ENCODE data around the gene KCTD8.

Gene KCTD8

GRCh38 chr4:44479731-44480130 is 31.1 kb upstream of the KCTD8 start:
- no peak for TF ChIP-seq FOXP2 (optimal IDR thresholded peaks at IDR 0.05; ENCODE audit: borderline replicate concordance, extremely low read depth, extremely low read length, insufficient read depth)
- no peak for TF ChIP-seq REST (IDR thresholded peaks at IDR 0.05; ENCODE audit: insufficient read depth in 1 of 2, low read depth in 2 of 2, low read length in 2 of 2)
- TF ChIP-seq POLR2AphosphoS5 (IDR thresholded peaks at IDR 0.05; ENCODE audit: low read depth, low read length): no peak
- no peak for TF ChIP-seq SIN3A (IDR thresholded peaks at IDR 0.05; ENCODE audit: borderline replicate concordance, insufficient read depth, low read length)

- TF ChIP-seq SIN3A (IDR thresholded peaks at IDR 0.05; ENCODE audit: borderline replicate concordance, insufficient read depth, low read length) (no peak), REST (IDR thresholded peaks at IDR 0.05; ENCODE audit: insufficient read depth in 1 of 2, low read depth in 2 of 2, low read length in 2 of 2) (no peak), FOXP2 (optimal IDR thresholded peaks at IDR 0.05; ENCODE audit: borderline replicate concordance, extremely low read depth, extremely low read length, insufficient read depth) (no peak), POLR2AphosphoS5 (IDR thresholded peaks at IDR 0.05; ENCODE audit: low read depth, low read length) (no peak), TAF1 (IDR thresholded peaks at IDR 0.05; ENCODE audit: borderline replicate concordance, insufficient read depth, low read length) (no peak)
Measured at GRCh38 chr4:44462259-44462658, 13.7 kb upstream of the KCTD8 start.

- TF ChIP-seq TAF1 (IDR thresholded peaks at IDR 0.05; ENCODE audit: borderline replicate concordance, insufficient read depth, low read length) (no peak), POLR2AphosphoS5 (IDR thresholded peaks at IDR 0.05; ENCODE audit: low read depth, low read length) (no peak), SIN3A (IDR thresholded peaks at IDR 0.05; ENCODE audit: borderline replicate concordance, insufficient read depth, low read length) (no peak), REST (IDR thresholded peaks at IDR 0.05; ENCODE audit: insufficient read depth in 1 of 2, low read depth in 2 of 2, low read length in 2 of 2) (no peak), FOXP2 (optimal IDR thresholded peaks at IDR 0.05; ENCODE audit: borderline replicate concordance, extremely low read depth, extremely low read length, insufficient read depth) (no peak)
Measured at GRCh38 chr4:44447563-44448504, 775 bp downstream of the KCTD8 start.

- TF ChIP-seq FOXP2 (optimal IDR thresholded peaks at IDR 0.05; ENCODE audit: borderline replicate concordance, extremely low read depth, extremely low read length, insufficient read depth) (no peak), REST (IDR thresholded peaks at IDR 0.05; ENCODE audit: insufficient read depth in 1 of 2, low read depth in 2 of 2, low read length in 2 of 2) (no peak), SIN3A (IDR thresholded peaks at IDR 0.05; ENCODE audit: borderline replicate concordance, insufficient read depth, low read length) (no peak), POLR2AphosphoS5 (IDR thresholded peaks at IDR 0.05; ENCODE audit: low read depth, low read length) (no peak), TAF1 (IDR thresholded peaks at IDR 0.05; ENCODE audit: borderline replicate concordance, insufficient read depth, low read length) (no peak)
Measured at GRCh38 chr4:44446801-44447562, 1.6 kb downstream of the KCTD8 start.
